Stimulated activated CD4-positive, alpha-beta T cell treated with anti-CD3 and anti-CD28 coated beads, Interleukin-1b, Interleukin-23, amount 100 ng/mL, for 24 hours (primary cell): ENCODE data around the gene BAAT.
"Not testable (repeated sequence)": the region's sequence is repeated elsewhere in the genome, so short reads cannot be mapped to it uniquely, and the experiment has no call there.

Source experiments
- DNase-seq, 4 experiments: peaks; one replicate each; pipeline ENCODE4 v3.0.0-alpha.2; 2020; ENCODE audit warnings: low read depth in 4 of 4, low spot score in 1 of 4

BAAT gene

DNA sequence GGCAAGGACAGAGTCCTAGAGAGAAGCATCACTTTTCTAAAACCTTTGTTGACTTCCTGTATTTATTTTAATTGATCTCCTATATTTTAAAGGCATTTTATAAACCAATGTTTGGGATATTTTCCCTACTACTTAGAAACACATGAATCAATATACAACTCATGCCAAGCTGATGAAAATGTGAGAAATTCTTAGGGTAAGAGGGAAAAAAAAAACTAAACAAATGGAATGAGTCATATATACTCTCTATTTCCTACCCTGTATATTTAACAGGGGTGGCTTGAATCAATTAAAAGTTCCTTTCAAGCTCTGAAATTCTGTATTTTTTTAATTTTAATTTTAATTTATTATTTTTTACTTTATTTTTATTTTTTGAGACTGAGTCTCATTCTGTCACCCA lies 19.6 kb downstream of the BAAT start:
- no peak for DNase-seq

DNA sequence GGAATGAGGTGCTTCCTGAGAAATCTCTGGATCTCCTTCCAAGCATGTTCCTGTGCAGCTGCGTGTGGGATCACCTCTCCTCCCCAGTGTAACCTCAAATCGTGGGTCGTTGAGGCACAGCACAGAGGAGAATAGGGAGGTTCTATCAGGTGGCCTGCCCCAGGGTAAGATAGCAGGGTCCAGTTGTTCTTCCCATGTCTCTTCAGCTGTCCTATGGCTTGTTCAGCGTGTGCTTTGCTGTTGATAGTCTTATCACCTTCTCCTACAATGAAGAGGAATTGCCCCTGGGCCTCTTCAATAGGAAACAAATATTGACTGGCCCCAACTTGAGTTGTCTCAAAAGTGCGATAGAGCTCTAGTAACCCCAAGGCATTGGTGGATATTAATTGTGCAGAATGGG lies 22.4 kb downstream of the BAAT start:
- no peak for DNase-seq

DNA sequence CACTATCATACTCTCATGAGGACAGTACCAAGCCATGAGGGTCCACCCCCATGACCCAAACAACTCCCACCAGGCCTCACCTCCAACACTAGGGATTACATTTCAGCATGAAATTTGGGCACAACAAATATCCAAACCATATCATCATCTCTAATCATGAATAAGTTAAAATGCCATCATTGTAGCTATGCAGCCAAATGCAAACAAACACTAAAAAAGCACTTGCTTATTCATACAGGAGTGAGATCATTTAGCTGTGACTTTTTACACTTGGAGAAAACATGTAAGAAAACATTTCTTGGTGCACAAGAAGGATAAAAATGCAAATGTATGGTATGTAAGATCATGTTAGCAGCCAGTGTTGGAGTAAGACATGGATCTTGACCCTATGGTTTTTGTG lies 24.2 kb downstream of the BAAT start:
- no peak for DNase-seq

DNA sequence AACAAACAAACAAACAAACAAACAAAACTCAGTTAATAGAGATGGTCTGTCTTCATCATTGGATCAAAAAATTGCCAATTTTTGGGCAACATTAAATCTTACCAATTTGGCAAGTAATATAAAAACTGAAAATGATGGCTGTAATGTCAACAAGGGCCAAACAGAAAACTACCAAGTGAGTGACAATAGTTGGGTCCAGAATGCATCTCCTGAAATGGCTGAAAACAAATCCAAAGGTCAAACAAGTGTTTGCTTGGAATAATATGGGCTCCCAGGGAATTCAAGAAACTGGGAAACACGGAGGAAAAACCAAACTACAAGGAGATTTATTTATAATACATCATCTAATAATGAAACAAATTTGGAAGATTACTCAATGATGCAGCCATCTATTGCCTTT lies 25.1 kb downstream of the BAAT start:
- no peak for DNase-seq

DNA sequence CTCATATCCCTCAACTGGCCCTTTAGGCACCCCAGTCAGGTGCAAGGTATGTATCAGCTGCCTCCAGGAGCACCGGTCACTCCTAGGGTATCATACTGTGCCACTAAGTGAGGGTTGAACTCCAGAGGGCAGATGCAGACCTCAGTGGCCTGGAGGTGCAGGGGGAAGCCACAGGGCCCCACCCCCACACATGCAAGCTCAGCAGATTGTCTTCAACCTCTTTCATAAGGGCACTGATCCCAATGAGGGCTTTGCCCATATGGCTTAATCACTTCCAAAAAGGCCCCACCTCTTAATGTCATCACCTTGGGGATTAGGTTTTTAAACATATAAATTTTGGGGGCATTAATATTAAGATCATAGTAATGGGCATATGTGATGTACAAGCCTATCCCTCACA lies 28.2 kb downstream of the BAAT start:
- no peak for DNase-seq

DNA sequence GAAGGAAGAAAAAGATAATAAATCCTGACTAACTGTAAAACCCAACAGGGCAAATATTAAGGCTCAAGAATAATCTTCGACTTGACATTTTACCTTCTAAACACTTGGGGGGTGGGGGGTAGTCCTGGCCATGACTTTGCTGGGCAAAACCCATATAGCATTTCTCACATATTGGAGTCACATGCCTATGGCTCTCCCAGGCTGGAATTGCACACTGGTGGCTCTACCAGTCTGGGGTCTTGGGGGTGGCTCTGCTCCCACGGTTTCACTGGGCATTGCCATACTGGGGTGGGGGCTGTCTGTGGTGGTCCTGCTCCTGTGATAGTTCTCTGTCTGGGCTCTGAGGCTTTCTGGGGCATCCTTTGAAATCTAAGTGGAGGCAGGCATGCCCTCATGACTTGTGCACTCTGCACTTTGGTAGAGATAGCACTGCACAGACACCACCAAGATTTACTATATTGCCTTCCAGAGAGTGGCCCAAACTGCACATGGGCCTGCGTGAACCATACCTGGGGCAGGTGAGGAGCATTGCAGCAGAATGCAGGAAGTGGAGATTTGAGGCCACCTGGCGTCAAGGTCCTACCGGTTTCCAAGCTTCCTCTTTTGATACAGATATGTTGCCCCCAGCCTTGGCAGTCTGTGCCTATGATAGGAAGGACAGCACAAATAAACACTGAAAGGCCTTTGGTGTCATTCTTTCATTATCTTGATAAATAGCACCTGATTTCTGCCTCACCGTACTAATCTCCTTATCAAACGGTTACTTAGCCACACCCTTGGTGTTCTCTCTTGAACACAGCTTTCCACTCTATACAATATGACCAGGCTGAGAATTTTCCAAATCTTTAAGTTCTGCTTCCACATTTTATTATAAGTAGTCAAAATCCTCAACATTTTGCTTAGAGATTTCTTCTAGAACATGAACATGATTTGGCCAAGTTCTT lies 29.8 kb downstream of the BAAT start:
- DNase-seq = no peak

DNA sequence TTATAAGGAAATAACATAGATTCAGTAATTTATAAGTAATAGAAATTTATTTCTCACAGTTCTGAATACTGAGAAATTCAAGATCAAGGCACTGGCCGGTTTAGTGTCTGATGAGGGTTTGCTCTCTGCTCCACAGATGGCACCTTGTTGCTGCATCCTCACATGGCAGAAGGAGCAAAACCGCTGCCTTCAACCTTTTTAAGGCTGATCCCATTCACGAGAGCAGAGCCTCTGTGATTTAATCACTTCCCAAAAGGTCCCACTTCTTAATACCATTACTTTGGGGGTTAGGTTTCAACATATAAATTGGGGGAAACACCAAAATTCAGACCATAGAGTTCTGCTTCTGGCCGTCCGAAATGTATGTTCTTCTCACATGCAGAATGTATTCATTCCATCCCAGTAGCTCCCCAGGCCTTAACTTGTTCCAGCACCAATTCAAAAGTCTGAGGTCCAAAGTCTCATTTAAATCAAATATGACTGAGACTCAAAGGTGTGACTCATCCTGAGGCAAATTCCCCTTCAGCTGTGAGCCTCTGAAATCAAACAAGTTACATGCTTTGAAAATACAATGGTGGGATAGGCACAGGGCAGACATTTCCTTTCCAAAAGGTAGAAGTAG lies 30.6 kb downstream of the BAAT start:
- no peak for DNase-seq

DNA sequence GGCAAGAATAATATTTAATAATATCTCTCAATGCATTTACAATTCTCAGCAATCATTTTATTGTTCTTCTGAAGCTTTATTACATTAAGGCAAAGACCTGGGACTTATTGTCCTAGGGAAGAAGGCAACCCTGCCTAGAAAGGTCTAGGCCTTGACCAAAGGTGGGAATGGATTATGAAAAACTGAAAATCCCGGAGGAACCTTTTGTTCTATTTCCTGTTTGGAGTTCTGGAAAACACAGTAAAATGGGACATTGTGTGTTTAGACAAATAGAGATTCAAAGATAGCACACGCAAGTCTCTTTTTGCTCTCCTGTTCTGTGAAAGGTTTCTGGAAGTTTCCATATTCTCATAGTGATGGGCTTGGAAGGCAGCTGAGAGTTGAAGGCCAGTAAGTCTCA lies 31.1 kb downstream of the BAAT start:
- DNase-seq = no peak

DNA sequence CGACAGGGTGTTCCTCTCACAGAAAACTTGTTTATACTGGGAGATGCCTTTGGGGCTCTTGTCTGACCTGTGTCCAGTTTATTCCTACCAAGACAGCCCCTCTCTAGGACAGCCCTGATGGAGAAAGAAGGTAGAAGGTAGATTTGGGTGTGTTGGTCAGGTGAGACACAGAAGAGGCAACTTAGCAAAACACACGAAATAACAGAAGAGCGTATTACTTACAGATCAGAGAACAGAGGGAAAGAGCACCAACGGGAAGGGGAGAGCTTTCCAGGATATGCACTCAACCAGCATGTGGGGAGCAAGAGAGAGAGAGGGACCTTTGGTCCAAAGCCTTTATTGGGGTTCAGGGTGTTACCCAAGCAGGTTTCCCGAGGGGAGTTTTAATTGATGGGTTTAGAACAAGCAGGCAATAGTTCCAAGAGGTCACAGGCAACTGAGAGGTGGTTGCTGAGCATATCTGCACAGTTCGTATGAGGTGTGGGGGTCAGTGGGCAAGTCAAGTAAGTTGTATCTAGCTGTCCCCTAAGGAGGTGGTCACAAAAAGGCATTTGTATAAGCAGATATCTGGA lies 31.8 kb downstream of the BAAT start:
- DNase-seq = no peak

DNA sequence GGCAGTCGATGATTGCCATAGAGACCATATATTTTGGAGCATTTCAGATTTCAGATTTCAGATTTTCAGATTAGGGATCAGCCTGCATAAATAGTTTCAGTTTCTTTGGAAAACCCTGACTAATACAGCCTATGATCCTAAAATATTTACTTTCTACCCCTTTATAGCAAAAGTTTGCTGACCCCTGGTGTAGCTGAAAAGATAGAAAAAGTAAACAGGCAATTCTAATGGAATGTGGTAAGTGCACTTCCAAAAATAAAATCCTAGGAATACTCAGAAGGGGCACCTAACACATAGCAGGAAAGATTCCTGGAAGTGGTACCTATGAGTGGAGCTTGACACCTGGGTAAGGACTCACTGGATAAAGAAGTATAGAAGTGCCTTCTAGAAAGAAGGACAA lies 34.5 kb downstream of the BAAT start:
- DNase-seq = no peak

DNA sequence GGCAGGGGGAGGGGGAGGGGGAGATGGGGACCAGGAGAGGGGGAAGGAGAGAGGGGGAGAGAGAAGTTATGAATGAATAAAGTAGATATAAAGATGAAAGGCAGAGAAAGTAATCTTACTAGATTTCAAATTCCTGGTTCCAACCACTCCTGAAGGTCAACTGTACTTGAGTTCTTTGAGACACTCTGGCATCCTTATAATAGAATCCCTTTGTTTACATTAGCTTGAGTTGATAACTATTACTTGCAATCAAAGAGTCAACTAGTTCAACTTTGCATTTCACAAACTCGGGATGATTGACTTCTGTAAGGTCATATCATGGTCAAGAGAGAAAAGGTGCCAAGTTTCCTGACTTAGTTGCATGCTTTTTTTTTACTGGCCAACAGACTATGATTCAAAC lies 42.2 kb downstream of the BAAT start:
- DNase-seq = no peak

DNA sequence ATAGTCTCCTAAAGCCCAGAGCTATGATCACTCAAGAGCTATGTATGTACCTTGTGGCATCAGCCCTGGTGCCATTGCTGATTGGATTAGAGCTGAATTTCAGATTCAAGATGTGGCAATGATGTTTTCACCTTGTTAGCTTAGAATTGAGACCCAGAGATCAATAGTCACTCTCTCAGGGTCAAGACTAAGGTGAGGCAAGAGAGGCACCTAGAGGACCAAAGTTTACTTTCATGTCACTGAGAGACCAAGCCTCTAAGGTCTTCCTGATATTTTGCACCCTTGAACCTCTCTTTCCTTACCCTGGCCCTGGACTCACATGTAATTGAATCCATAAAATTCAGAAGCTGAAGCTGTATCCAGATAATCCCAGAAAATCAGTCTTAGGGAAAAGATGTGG lies 42.8 kb downstream of the BAAT start:
- no peak for DNase-seq

DNA sequence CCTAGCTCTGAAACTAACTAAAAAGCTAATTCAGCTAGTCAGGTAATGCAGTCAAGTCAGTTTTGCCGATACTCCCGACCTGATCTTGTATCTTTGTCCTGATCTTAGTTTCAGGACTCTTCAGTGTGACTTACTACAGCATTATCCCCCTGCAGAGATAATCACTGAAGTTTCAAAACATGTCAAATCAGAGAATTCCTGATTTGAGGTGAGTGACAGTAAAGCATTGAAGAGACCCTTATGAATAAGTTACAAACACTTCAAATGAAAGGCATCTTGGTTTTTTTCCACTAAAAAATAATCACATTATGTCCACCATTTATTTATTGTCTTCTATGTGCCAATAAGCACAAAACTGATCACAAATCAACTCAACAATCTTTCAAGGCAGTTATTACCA lies 47.6 kb downstream of the BAAT start:
- DNase-seq = no peak

DNA sequence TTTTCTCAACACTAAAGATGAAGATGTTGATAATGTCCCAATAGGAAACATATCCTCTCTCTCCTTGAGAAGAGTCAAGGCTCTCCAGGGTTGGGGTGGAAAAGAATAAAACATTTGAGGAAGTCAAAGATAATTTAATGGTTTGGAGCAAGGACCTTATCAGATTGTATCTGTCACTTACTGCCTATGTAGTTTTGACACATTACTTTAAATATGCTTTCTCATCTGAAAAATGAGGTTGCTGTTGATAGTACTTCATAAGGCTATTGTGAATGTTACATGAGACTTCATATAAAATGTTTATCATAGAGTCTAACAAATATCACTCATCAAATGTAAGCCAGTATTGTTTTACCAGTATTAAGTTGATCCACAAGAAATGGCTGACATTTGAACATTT lies 48.7 kb downstream of the BAAT start:
- no peak for DNase-seq

DNA sequence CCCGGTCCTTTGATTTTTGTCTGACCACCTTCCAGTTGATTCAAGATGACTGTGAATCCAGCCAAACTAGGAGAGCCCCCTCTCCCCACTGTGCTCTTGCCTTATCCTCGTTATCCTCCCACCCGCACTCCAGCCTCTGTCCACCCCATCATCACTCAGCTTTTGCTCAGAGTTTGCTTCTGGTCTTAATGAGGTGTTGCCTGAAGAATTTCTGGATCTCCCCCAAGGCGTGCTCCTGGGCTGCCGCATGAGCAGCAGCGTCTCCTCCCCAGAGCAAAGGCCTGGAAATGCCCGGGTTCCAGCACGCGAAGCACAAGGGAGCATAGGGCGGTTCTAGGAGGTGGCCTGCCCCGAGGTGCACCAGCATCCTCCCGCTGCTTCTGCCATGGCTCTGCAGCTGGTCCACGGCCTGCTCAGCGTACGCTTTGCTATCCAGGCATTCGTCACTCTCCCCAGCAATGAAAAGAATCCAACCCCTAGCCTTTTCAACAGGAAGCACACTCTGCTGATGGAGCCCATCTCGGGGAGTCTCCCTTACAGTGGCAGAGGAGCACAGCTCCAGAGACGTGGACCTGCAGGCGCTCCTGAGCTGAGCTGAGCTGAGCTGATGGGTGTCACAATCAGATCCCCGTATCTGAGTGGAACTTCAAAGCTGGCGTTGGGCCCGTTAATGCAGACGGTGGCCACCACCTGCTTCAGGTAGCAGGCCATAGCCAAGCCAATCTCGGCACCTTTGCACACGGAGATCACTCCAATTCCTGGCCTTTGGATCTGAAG lies 50.7 kb downstream of the BAAT start:
- no peak for DNase-seq

DNA sequence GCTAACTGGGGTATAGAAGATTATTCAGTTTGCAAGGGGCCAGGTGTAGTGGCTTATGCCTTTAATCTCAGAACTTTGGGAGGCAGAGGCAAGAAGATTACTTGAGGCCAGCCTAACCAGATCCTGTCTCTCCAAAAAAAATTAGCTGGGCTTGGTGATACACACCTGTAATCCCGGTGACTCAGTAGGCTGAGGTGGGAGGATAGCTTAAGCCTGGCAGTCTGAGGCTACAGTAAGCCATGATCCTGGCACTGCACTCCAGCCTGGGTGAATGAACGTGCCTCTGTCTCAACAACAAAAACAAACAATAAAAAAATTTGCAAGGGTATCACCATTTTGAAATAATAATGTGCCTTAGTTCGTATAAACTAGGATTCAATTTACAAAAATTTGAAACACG lies 51.3 kb downstream of the BAAT start:
- no peak for DNase-seq

DNA sequence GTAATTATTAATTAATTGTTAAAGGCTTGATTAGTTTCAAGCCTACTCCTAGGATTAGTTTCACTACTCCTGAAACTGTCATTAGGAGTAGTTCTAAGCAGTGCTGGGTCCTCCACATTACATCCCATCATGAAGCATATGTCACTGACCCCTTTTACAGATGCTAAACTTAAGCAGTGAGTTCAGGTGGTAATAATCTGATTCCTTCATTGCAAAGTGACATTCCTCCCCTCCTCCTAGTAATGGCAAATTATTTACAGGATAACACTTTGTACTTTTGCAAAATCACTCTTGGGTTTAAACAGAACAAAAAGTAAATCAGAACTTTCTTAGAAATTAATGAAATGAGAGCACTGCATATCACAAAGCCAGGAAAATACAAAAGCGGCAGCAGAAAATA lies 52.4 kb downstream of the BAAT start:
- no peak for DNase-seq

DNA sequence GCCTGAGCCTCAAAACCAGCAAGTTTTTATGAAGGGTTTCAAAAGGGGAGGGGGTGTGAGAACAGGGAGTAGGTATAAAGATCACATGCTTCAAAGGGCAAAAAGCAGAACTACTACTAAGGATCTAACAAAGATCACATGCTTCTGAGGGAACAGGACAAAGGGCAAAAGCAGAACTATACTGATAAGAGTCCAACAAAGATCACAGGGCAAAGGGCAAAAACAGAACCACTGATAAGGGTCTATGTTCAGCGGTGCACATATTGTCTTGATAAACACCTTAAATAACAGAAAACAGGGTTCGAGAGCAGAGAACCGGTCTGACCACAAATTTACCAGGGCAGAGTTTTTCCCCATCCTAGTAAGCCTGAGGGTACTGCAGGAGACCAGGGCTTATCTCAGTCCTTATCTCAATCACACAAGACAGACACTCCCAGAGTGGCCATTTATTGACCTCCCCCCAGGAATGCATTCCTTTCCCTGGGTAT lies 57.3 kb downstream of the BAAT start:
- DNase-seq = not testable (repeated sequence)

DNA sequence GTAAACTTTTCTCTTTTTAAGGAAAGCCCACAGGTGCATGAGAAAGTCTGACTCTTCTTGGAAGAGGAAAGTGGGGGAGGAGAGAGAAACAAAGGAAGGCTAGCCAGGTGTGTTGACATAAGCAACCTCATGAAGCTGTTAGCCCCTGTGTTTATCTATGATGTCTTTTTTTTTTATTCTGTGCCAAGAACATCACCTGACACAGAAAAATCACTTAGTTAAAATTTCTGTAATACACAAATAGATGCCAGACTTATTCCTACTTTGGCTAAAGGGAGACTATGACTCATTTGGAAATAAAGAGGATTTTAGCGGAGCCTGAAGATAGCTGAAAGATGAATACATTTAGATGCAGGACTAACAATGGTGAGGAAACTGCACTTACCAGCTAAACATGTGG lies 58.3 kb downstream of the BAAT start:
- no peak for DNase-seq

DNA sequence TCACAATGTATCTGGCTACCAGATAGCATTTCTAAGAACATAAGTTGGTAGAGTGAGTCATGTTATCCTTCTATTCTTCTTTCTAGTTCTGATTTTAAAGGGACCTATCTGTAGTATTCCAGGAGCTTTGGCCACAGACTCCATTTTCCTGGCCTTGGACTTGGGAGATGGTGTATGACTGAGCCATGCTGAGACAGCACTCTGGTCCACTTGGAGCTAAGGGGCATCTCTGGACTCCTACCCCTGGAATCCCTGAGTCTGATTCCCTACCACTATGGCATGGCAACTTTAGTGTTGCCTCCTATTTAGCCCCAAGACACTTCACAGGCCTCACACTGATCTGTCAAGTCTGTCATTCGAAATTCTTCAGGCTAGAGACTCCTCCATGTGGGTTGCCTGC lies 58.8 kb downstream of the BAAT start:
- DNase-seq = no peak

DNA sequence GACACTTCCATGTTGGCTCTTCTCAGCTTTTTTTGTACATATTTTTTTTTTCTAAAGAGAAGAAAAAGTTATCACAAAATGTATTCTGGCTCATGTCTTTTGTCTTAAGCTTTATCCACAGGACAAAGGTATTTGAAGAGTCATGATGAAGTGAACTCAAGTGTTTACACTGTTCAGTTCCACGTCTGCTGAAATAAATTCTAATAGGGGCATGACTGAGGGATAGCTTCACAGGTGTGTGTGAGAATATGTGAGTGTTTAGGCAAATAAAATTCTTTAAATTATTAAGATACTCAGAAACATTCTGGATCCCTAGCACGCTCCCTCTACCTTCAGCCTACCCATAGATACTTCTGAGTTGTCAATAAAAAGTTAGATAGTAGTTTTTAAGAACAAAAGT lies 59.8 kb downstream of the BAAT start:
- DNase-seq = no peak
